ENCODE results near the gene FOXD4L1. TPM values are rescaled to one million over a fixed set of nuclear protein-coding genes. Genes with fewer than 3 reads are reported as not detected.

Gene FOXD4L1
- total and polyA plus RNA-seq, 5 donors from 2014 or later = 0.32 TPM; not detected in 4

Other genes starting within 250 kb of the FOXD4L1 start
- 1.8 TPM for gene PAX8, start 219.7 kb upstream of the FOXD4L1 start, total RNA-seq
- under 1 TPM in 3 of 4 donors, not detected in 1; 0.24 to 0.52 (median 0.44) TPM for gene PAX8, start 219.7 kb upstream of the FOXD4L1 start, polyA plus RNA-seq
- gene ZNG1B, start 61.0 kb upstream of the FOXD4L1 start, total RNA-seq = 35.5 TPM
- gene ZNG1B, start 61.0 kb upstream of the FOXD4L1 start, polyA plus RNA-seq = 10 to 100 TPM; 22.2 to 34.6 (median 29.3) TPM
- 22.5 TPM for gene RABL2A, start 128.6 kb downstream of the FOXD4L1 start, total RNA-seq
- gene RABL2A, start 128.6 kb downstream of the FOXD4L1 start, polyA plus RNA-seq = 10 to 100 TPM in 1 of 4 donors, 1 to 10 TPM in 3; 5.9 to 11.4 (median 7.1) TPM